HepG2 (cell line): ENCODE data around the gene RAB23. TPM values are rescaled to one million over a fixed set of nuclear protein-coding genes. Genes with fewer than 3 reads are reported as not detected.

Experiments
- ATAC-seq: fragments of 200-7000 bp; cut with Tn5 transposase; 3 replicates; pipeline ENCODE4 v1.9.1; 2020; ENCODE audit warnings: mild to moderate bottlenecking, moderate library complexity
- BruUV-seq: library from RNA; stranded (reverse); fragments of 400-500 nt; replicated peaks from 2 replicates; lab custom pipeline; 2021; lab: Mats Ljungman, UMichigan
- CTCF ChIA-PET: fragments of 300-600 bp; formaldehyde crosslinking; extraction: SDS; loops from one replicate; lab custom pipeline; 2021; ENCODE audit warnings: low total read pairs, inconsistent platforms, low intra/inter-chr PET ratio; lab: Yijun Ruan, JAX
- POLR2A ChIA-PET: fragments of 350-600 bp; sonication (Branson Sonifier 250); formaldehyde crosslinking; loops from one replicate; lab custom pipeline; 2020; ENCODE audit warnings: antibody characterized with exemption, inconsistent platforms; lab: Yijun Ruan, JAX
- DNase-seq: peaks from one replicate; pipeline ENCODE4 v3.0.0-alpha.2; 2015; ENCODE audit warnings: low spot score
- FAIRE-seq: peaks from 3 replicates; lab custom pipeline; 2011; peaks lifted over from hg19 to GRCh38; lab: Jason Lieb, UNC
- H2AFZ ChIP-seq: one replicate; pipeline ENCODE4 v1.6.1; 2011; ENCODE audit warnings: low read length, inconsistent platforms
- H3K27ac ChIP-seq: fragments of 300-600 bp; 3 replicates; pipeline ENCODE4 v1.8.0; 2011; ENCODE audit warnings: mixed run types, mild to moderate bottlenecking, mixed read lengths, low read length, inconsistent platforms; ENCODE audit not compliant: insufficient read depth; ENCODE audit errors: extremely low read length
- H3K27me3 ChIP-seq, 2 experiments: fragments of 200-600 bp in 1 of 2; 2 replicates in 1 of 2; 3 replicates in 1 of 2; pipeline versions ENCODE4 v1.6.0 to v1.8.0; 2011; ENCODE audit warnings: low read length in 2 of 2, mild to moderate bottlenecking in 2 of 2, moderate library complexity in 2 of 2, inconsistent platforms in 1 of 2; ENCODE audit not compliant: insufficient read depth in 2 of 2, control insufficient read depth in 1 of 2
- H3K36me3 ChIP-seq, 2 experiments: fragments of 200-600 bp in 1 of 2; replicated peaks in 1 of 2; 2 replicates in 1 of 2; 3 replicates in 1 of 2; pipeline versions ENCODE4 v1.5.1 to v1.8.0; 2011; ENCODE audit warnings: low read length in 2 of 2, inconsistent platforms in 1 of 2; ENCODE audit not compliant: insufficient read depth in 2 of 2, control insufficient read depth in 1 of 2
- H3K4me1 ChIP-seq: 2 replicates; pipeline ENCODE4 v1.5.1; 2012; ENCODE audit warnings: low read length, inconsistent platforms; ENCODE audit not compliant: insufficient read depth
- H3K4me2 ChIP-seq: 2 replicates; pipeline ENCODE4 v1.6.0; 2011; ENCODE audit warnings: low read depth, low read length, inconsistent platforms
- H3K4me3 ChIP-seq, 3 experiments: fragments of 200-600 bp in 1 of 3; sonication (generic), shearing (Covaris generic) in 1 of 3; replicated peaks in 1 of 3; 2 replicates each; pipeline ENCODE4 v1.5.1; 2011 to 2016; ENCODE audit warnings: low read length in 3 of 3, inconsistent platforms in 2 of 3, low read depth in 2 of 3, mild to moderate bottlenecking in 2 of 3, control low read depth in 1 of 3, mixed read lengths in 1 of 3; ENCODE audit not compliant: insufficient read depth in 1 of 3
- H3K79me2 ChIP-seq: one replicate; pipeline ENCODE4 v1.6.1; 2011; ENCODE audit warnings: low read length, inconsistent platforms; ENCODE audit not compliant: insufficient read depth
- H3K9ac ChIP-seq: 2 replicates; pipeline ENCODE4 v1.6.0; 2011; ENCODE audit warnings: mild to moderate bottlenecking, low read depth, low read length, inconsistent platforms; ENCODE audit not compliant: insufficient read depth
- H3K9me3 ChIP-seq: 2 replicates; pipeline ENCODE4 v1.5.1; 2012; ENCODE audit warnings: mild to moderate bottlenecking, low read length
- H4K20me1 ChIP-seq: 2 replicates; pipeline ENCODE4 v1.6.0; 2011; ENCODE audit warnings: inconsistent platforms, mild to moderate bottlenecking, low read length, moderate library complexity; ENCODE audit not compliant: insufficient read depth
- CREM ChIP-seq, 2 experiments: sonication (generic) in 1 of 2; formaldehyde crosslinking in 1 of 2; IDR thresholded peaks; 2 replicates each; pipeline versions ENCODE4 v1.4.0 to v1.6.1; 2016 to 2020; ENCODE audit warnings: antibody characterized with exemption in 1 of 2, mild to moderate bottlenecking in 1 of 2, missing genetic modification reagents in 1 of 2
- E2F1 ChIP-seq: sonication (generic); formaldehyde crosslinking; IDR thresholded peaks from 2 replicates; pipeline ENCODE4 v1.5.0; 2020; ENCODE audit warnings: missing genetic modification reagents
- ETV5 ChIP-seq: IDR thresholded peaks from 2 replicates; pipeline ENCODE4 v1.6.1; 2018; ENCODE audit warnings: missing biosample characterization, missing genetic modification reagents, inconsistent platforms, borderline replicate concordance
- HNRNPLL ChIP-seq: fragments of 200-400 bp; formaldehyde crosslinking; IDR thresholded peaks from 2 replicates; pipeline ENCODE4 v1.6.1; 2017; ENCODE audit warnings: mild to moderate bottlenecking, low read depth, low read length; ENCODE audit not compliant: poor library complexity, severe bottlenecking
- HOXA5 ChIP-seq: sonication (generic); formaldehyde crosslinking; IDR thresholded peaks from 2 replicates; pipeline ENCODE4 v1.4.0; 2020; ENCODE audit warnings: missing genetic modification reagents
- JUND ChIP-seq: sonication (generic); formaldehyde crosslinking; IDR thresholded peaks from 2 replicates; pipeline ENCODE4 v1.8.0; 2022; ENCODE audit warnings: mild to moderate bottlenecking, missing genetic modification reagents
- KLF15 ChIP-seq: sonication (generic); formaldehyde crosslinking; IDR thresholded peaks from 2 replicates; pipeline ENCODE4 v1.8.1; 2023; ENCODE audit warnings: borderline replicate concordance, mild to moderate bottlenecking, inconsistent platforms, missing genetic modification reagents, mixed read lengths
- MXD3 ChIP-seq: IDR thresholded peaks from 2 replicates; pipeline ENCODE4 v1.6.1; 2016; ENCODE audit warnings: mild to moderate bottlenecking, missing biosample characterization, missing genetic modification reagents
- SRSF4 ChIP-seq: fragments of 200-400 bp; formaldehyde crosslinking; IDR thresholded peaks from one replicate; pipeline ENCODE4 v1.6.1; 2018; ENCODE audit warnings: mild to moderate bottlenecking, low read depth, low read length, moderate library complexity; ENCODE audit not compliant: poor library complexity, severe bottlenecking
- ZFP91 ChIP-seq: sonication (generic); formaldehyde crosslinking; IDR thresholded peaks from 2 replicates; pipeline ENCODE4 v1.9.0; 2022; ENCODE audit warnings: missing genetic modification reagents, mild to moderate bottlenecking, borderline replicate concordance
- ZNF512 ChIP-seq: sonication (generic); formaldehyde crosslinking; IDR thresholded peaks from 2 replicates; pipeline ENCODE4 v1.4.0; 2020; ENCODE audit warnings: mild to moderate bottlenecking, missing genetic modification reagents
- WGBS: methylation state at CpG from one replicate; pipeline ENCODE4 v1.1.6; 2017; ENCODE audit warnings: low lambda C conversion rate; 5-methylcytosine and 5-hydroxymethylcytosine counted together
- in situ Hi-C: cut with HindIII; loops from 2 replicates; pipeline ENCODE4 v1.10.0; 2017; ENCODE audit warnings: low pct_unique_long_range_greater_than_20kb; ENCODE audit not compliant: extremely low pct_ligation_motif_present
- intact Hi-C: fragments of 100-400 bp; cut with micrococcal nuclease; formaldehyde crosslinking; loops from one replicate; pipeline ENCODE4 v1.10.0; 2022; ENCODE audit not compliant: unreplicated experiment
- polyA plus RNA-seq, 8 experiments: library from polyadenylated mRNA; depleted of rRNA in 3 of 8; stranded (reverse) in 7 of 8; unstranded in 1 of 8; fragments of >200 nt; fragmentation: Illumina TruSeq in 4 of 8; extraction: Trizol in 4 of 8; gene quantifications; 2 replicates each; pipeline versions ENCODE4 v1.2.1 to v1.2.3, GENCODE V29; 2011 to 2016; ENCODE audit warnings: low read depth in 4 of 8, missing spikeins in 1 of 8, mixed read lengths in 1 of 8; ENCODE audit not compliant: insufficient read depth in 1 of 8
- total RNA-seq, 5 experiments: library from RNA; depleted of rRNA; stranded (reverse); fragments of >200 nt; fragmentation: Illumina TruSeq; extraction: Trizol; gene quantifications; 2 replicates each; pipeline ENCODE4 v1.2.3, GENCODE V29; 2016; ENCODE audit warnings: low read depth in 1 of 5

Gene RAB23
- total and polyA plus RNA-seq, 2 of the 13 experiments (the other 11 are each of a cell fraction or from before 2014, with no cell fraction given) = 5.5 to 16.4 TPM

- H3K9ac ChIP-seq = no peak overlapping the region
- ChIA-PET POLR2A (no interaction called here), CTCF (no interaction called here)
- H3K27me3 ChIP-seq = no peaks in the 10 kb centered on the region
- 94% methylated on average over 1 of the region's 1 CpG for WGBS
- peaks cover 3 to 17% of the 10 kb centered on the region in 2 experiments; a peak in 4 of 5 replicates for H3K36me3 ChIP-seq
- no peaks in the 10 kb centered on the region for H3K4me1 ChIP-seq
- no peak overlapping the region for H3K4me2 ChIP-seq
- H3K79me2 ChIP-seq = no peaks in the 10 kb centered on the region
- no TSS peak for BruUV-seq
- H4K20me1 ChIP-seq = no peaks in the 10 kb centered on the region
- FAIRE-seq = no peak
- in situ Hi-C loops (no loop called here), intact Hi-C loops (no loop called here)
- DNase-seq = no peak
- no peaks in the 10 kb centered on the region for H3K9me3 ChIP-seq
- no peak for TF ChIP-seq KLF15 (CRISPR knock-in tag)
- no peak for TF ChIP-seq JUND (CRISPR knock-in tag)
- no peak for TF ChIP-seq HOXA5
- no peak for TF ChIP-seq E2F1 (CRISPR knock-in tag)
- TF ChIP-seq MXD3 (CRISPR knock-in tag) = no peak
- no peak for TF ChIP-seq SRSF4
- no peak for TF ChIP-seq HNRNPLL
- no peak for ATAC-seq
- H3K4me3 ChIP-seq = no peak overlapping the region
- H3K27ac ChIP-seq = no peak overlapping the region
- no peak overlapping the region for H2AFZ ChIP-seq
Measured at GRCh38 chr6:57165080-57165479, 57.0 kb downstream of the RAB23 start.

GRCh38 chr6:57163956-57164355 lies 58.2 kb downstream of the RAB23 start:
- CTCF ChIA-PET = no interaction called here
- no peak for ATAC-seq
- Histone ChIP-seq H3K9ac (no peak overlapping the region), H2AFZ (no peak overlapping the region), H3K27me3 (no peaks in the 10 kb centered on the region), H3K4me3 (no peak overlapping the region), H3K4me1 (no peaks in the 10 kb centered on the region), H3K4me2 (no peak overlapping the region), H3K9me3 (no peaks in the 10 kb centered on the region), H3K36me3 (peaks cover 3 to 17% of the 10 kb centered on the region in 2 experiments; a peak in 4 of 5 replicates), H4K20me1 (no peaks in the 10 kb centered on the region), H3K79me2 (no peaks in the 10 kb centered on the region), H3K27ac (no peak overlapping the region)
- POLR2A ChIA-PET = no interaction called here
- no peak for DNase-seq
- WGBS = 98% methylated on average over 2 of the region's 2 CpGs
- FAIRE-seq = no peak
- in situ Hi-C loops (no loop called here), intact Hi-C loops (no loop called here)
- no TSS peak for BruUV-seq
- TF ChIP-seq ETV5 (CRISPR knock-in tag) (no peak), ZFP91 (CRISPR knock-in tag) (no peak), ZNF512 (CRISPR knock-in tag) (no peak), CREM (IDR thresholded peaks at IDR 0.05) (no peak), CREM (CRISPR knock-in tag; IDR thresholded peaks at IDR 0.05) (no peak)
